Endothelial cell of umbilical vein (primary cell): Measurements from ENCODE around the gene ASB2.

Experiments used
- JUN ChIP-seq: IDR thresholded peaks from 2 replicates; pipeline ENCODE4 v1.6.1; 2011; ENCODE audit warnings: borderline replicate concordance, low read depth; ENCODE audit not compliant: insufficient read length, insufficient read depth
- POLR2AphosphoS5 ChIP-seq: IDR thresholded peaks from 2 replicates; pipeline ENCODE4 v1.6.1; 2012; ENCODE audit warnings: low read depth, mild to moderate bottlenecking, control low read depth, low read length, moderate library complexity; ENCODE audit not compliant: insufficient read depth
- TF ChIP-seq, protein P1 (sequence below), 2 donors: IDR thresholded peaks; 1 replicate in 1 of 2; 2 replicates in 1 of 2; pipeline ENCODE4 v1.5.1; 2011; ENCODE audit warnings: low read length in 2 of 2, mild to moderate bottlenecking in 2 of 2, moderate library complexity in 2 of 2, control low read depth in 1 of 2, inconsistent platforms in 1 of 2, low read depth in 1 of 2; ENCODE audit not compliant: insufficient read depth in 1 of 2; ENCODE audit errors: extremely low read depth in 1 of 2
- TF ChIP-seq, protein P2 (sequence below): IDR thresholded peaks from 2 replicates; pipeline ENCODE4 v1.6.1; 2011; ENCODE audit not compliant: insufficient read depth, insufficient read length

DNA sequence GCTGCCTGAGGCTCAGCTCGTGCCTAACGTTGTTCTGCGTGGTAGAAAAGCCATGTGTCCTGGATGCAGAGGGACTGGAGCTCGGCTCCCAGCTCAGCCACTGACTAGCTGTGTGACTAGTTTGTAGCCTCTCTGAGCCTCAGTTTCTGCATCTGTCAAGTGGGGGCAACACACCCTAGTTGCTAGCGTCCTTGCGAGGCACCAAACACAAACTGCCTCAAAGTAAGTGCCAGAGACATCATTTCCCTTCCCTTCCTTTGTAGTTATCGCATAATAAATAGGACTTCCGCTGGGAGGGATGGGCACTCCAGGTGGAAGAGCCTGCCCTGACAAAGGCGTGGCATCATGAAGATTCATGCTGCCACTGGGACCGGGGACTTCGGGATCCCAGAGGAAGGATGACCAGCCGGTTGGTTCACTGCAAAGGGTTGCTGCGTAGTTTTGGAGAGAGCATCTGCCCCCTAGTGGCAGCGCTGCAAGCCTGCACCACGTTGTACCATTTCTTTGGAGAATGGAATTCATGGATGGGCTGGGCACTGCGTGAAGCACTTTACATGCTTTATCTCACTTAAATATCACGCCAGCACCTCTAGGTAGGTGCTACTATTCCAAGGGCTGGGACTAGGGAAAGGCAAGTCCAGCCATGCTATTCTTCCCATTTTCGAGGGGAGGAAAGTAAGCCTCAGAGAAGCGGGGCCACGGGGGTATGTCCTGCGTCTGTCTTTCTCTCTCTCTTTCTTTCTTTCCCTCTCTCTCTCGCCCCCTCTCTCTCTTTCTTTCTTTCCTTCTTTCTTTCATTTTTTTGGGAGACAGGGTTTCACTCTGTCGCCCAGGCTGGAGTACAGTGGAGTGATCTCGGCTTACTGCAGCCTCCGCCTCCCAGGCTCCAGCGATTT is 25.4 kb upstream of the ASB2 start:
- TF ChIP-seq, protein P1, sequence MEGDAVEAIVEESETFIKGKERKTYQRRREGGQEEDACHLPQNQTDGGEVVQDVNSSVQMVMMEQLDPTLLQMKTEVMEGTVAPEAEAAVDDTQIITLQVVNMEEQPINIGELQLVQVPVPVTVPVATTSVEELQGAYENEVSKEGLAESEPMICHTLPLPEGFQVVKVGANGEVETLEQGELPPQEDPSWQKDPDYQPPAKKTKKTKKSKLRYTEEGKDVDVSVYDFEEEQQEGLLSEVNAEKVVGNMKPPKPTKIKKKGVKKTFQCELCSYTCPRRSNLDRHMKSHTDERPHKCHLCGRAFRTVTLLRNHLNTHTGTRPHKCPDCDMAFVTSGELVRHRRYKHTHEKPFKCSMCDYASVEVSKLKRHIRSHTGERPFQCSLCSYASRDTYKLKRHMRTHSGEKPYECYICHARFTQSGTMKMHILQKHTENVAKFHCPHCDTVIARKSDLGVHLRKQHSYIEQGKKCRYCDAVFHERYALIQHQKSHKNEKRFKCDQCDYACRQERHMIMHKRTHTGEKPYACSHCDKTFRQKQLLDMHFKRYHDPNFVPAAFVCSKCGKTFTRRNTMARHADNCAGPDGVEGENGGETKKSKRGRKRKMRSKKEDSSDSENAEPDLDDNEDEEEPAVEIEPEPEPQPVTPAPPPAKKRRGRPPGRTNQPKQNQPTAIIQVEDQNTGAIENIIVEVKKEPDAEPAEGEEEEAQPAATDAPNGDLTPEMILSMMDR (IDR thresholded peaks at IDR 0.05; ENCODE audit: extremely low read depth in 1 of 2, insufficient read depth in 1 of 2, low read depth in 1 of 2, low read length in 2 of 2) = peak; percentile 93 to 96
- no peak for TF ChIP-seq POLR2AphosphoS5
- TF ChIP-seq, protein P2, sequence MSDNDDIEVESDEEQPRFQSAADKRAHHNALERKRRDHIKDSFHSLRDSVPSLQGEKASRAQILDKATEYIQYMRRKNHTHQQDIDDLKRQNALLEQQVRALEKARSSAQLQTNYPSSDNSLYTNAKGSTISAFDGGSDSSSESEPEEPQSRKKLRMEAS = no peak
- TF ChIP-seq JUN = no peak
